H9 (cell line): ENCODE measurements around the gene LPO. TPM values are rescaled to one million over a fixed set of nuclear protein-coding genes. Genes with fewer than 3 reads are reported as not detected.

Experiments
- DNase-seq: peaks from one replicate; pipeline ENCODE4 v3.0.0-alpha.2; 2017
- H2AFZ ChIP-seq: one replicate; pipeline ENCODE4 v1.6.1; 2013; ENCODE audit warnings: mild to moderate bottlenecking, low read length, control low read depth, moderate library complexity
- H2AK5ac ChIP-seq: 2 replicates; pipeline ENCODE4 v1.6.1; 2013; ENCODE audit warnings: low read length, control low read depth, mixed read lengths; ENCODE audit not compliant: insufficient read length
- H2BK120ac ChIP-seq: one replicate; pipeline ENCODE4 v1.6.1; 2013; ENCODE audit warnings: low read depth, mild to moderate bottlenecking, low read length, control low read depth, inconsistent platforms; ENCODE audit not compliant: poor library complexity, severe bottlenecking
- H2BK12ac ChIP-seq: 2 replicates; pipeline ENCODE4 v1.6.1; 2013; ENCODE audit warnings: low read length, control low read depth, mixed read lengths, low read depth; ENCODE audit not compliant: insufficient read length
- H2BK15ac ChIP-seq: 2 replicates; pipeline ENCODE4 v1.6.1; 2013; ENCODE audit warnings: low read depth, low read length, control low read depth
- H2BK20ac ChIP-seq: one replicate; pipeline ENCODE4 v1.6.1; 2013; ENCODE audit warnings: low read depth, mild to moderate bottlenecking, low read length, control low read depth, inconsistent platforms; ENCODE audit not compliant: poor library complexity, severe bottlenecking
- H2BK5ac ChIP-seq: 2 replicates; pipeline ENCODE4 v1.6.1; 2013; ENCODE audit warnings: low read length, control low read depth, mixed read lengths; ENCODE audit not compliant: insufficient read length
- H3K14ac ChIP-seq: 2 replicates; pipeline ENCODE4 v1.6.1; 2013; ENCODE audit warnings: low read length, control low read depth; ENCODE audit not compliant: insufficient read depth
- H3K18ac ChIP-seq: 2 replicates; pipeline ENCODE4 v1.6.1; 2013; ENCODE audit warnings: low read depth, mild to moderate bottlenecking, mixed read lengths, low read length, control low read depth; ENCODE audit not compliant: insufficient read length
- H3K23ac ChIP-seq: 2 replicates; pipeline ENCODE4 v1.6.1; 2013; ENCODE audit warnings: low read length, control low read depth, mixed read lengths, low read depth; ENCODE audit not compliant: insufficient read length
- H3K23me2 ChIP-seq: 2 replicates; pipeline ENCODE4 v1.6.1; 2013; ENCODE audit warnings: low read depth, mild to moderate bottlenecking, mixed read lengths, low read length, control low read depth; ENCODE audit not compliant: insufficient read length, poor library complexity, severe bottlenecking
- H3K27ac ChIP-seq: 2 replicates; pipeline ENCODE4 v1.5.1; 2013; ENCODE audit warnings: low read length, control low read depth, mixed read lengths, low read depth; ENCODE audit not compliant: insufficient read length
- H3K27me3 ChIP-seq: 2 replicates; pipeline ENCODE4 v1.6.1; 2013; ENCODE audit warnings: low read length, control low read depth, inconsistent platforms; ENCODE audit not compliant: insufficient read depth
- H3K4ac ChIP-seq: 2 replicates; pipeline ENCODE4 v1.6.1; 2013; ENCODE audit warnings: low read depth, mild to moderate bottlenecking, control low read depth, inconsistent platforms, low read length, moderate library complexity
- H3K4me1 ChIP-seq: 2 replicates; pipeline ENCODE4 v1.6.1; 2013; ENCODE audit warnings: low read length, control low read depth, inconsistent platforms; ENCODE audit not compliant: insufficient read depth
- H3K4me2 ChIP-seq: 2 replicates; pipeline ENCODE4 v1.6.1; 2013; ENCODE audit warnings: low read length, control low read depth, mixed read lengths; ENCODE audit not compliant: insufficient read length, insufficient read depth
- H3K56ac ChIP-seq: 2 replicates; pipeline ENCODE4 v1.6.1; 2013; ENCODE audit warnings: low read depth, mild to moderate bottlenecking, mixed read lengths, low read length, control low read depth; ENCODE audit not compliant: insufficient read length
- H3K79me1 ChIP-seq: 2 replicates; pipeline ENCODE4 v1.6.1; 2013; ENCODE audit warnings: low read depth, mild to moderate bottlenecking, moderate library complexity, low read length, control low read depth, inconsistent platforms; ENCODE audit not compliant: insufficient read depth, poor library complexity, severe bottlenecking
- H3K79me2 ChIP-seq: 2 replicates; pipeline ENCODE4 v1.6.1; 2013; ENCODE audit warnings: low read length, control low read depth, inconsistent platforms; ENCODE audit not compliant: insufficient read depth
- H3K9ac ChIP-seq: 2 replicates; pipeline ENCODE4 v1.6.1; 2013; ENCODE audit warnings: low read length, control low read depth, mixed read lengths; ENCODE audit not compliant: insufficient read length; ENCODE audit errors: extremely low read depth
- H3K9me3 ChIP-seq: one replicate; pipeline ENCODE4 v1.6.1; 2013; ENCODE audit warnings: low read depth, low read length, inconsistent platforms; ENCODE audit not compliant: control insufficient read depth
- H3T11ph ChIP-seq: one replicate; pipeline ENCODE4 v1.6.1; 2013; ENCODE audit warnings: mild to moderate bottlenecking, low read length, control low read depth, inconsistent platforms
- H4K20me1 ChIP-seq: one replicate; pipeline ENCODE4 v1.6.1; 2013; ENCODE audit not compliant: control insufficient read depth, insufficient read length, insufficient read depth
- H4K5ac ChIP-seq: 2 replicates; pipeline ENCODE4 v1.6.1; 2013; ENCODE audit warnings: low read depth, mild to moderate bottlenecking, mixed read lengths, low read length, control low read depth; ENCODE audit not compliant: insufficient read length
- H4K8ac ChIP-seq: replicated peaks from 2 replicates; pipeline ENCODE4 v1.6.1; 2013; ENCODE audit warnings: low read length, control low read depth, mixed read lengths, low read depth; ENCODE audit not compliant: insufficient read length
- H4K91ac ChIP-seq: 2 replicates; pipeline ENCODE4 v1.6.1; 2013; ENCODE audit warnings: low read depth, mild to moderate bottlenecking, moderate library complexity, mixed read lengths, low read length, control low read depth; ENCODE audit not compliant: insufficient read length
- H3K27ac Mint-ChIP-seq, 3 experiments: 2 replicates in 2 of 3; 3 replicates in 1 of 3; pipeline ENCODE4 v1.8.0; 2020 to 2021; ENCODE audit warnings: mixed read lengths in 3 of 3, mild to moderate bottlenecking in 1 of 3, moderate library complexity in 1 of 3
- H3K27me3 Mint-ChIP-seq: 2 replicates; pipeline ENCODE4 v1.8.0; 2021; ENCODE audit warnings: low read depth, mild to moderate bottlenecking, moderate library complexity, mixed read lengths
- H3K36me3 Mint-ChIP-seq, 3 experiments: 2 replicates in 2 of 3; 3 replicates in 1 of 3; pipeline ENCODE4 v1.8.0; 2020 to 2021; ENCODE audit warnings: low read depth in 3 of 3, mixed read lengths in 3 of 3; ENCODE audit not compliant: insufficient read depth in 1 of 3
- H3K4me1 Mint-ChIP-seq, 2 experiments: 2 replicates each; pipeline ENCODE4 v1.8.0; 2020; ENCODE audit warnings: mixed read lengths in 2 of 2
- H3K4me3 Mint-ChIP-seq, 2 experiments: 2 replicates in 1 of 2; 3 replicates in 1 of 2; pipeline ENCODE4 v1.8.0; 2020 to 2021; ENCODE audit warnings: mild to moderate bottlenecking in 2 of 2, mixed read lengths in 2 of 2, moderate library complexity in 1 of 2
- H3K9me3 Mint-ChIP-seq, 2 experiments: 2 replicates in 1 of 2; 3 replicates in 1 of 2; pipeline ENCODE4 v1.8.0; 2020; ENCODE audit warnings: mild to moderate bottlenecking in 2 of 2, mixed read lengths in 2 of 2, moderate library complexity in 1 of 2
- CTCF ChIP-seq: fragments of 200-600 bp; sonication (generic); conservative IDR thresholded peaks from 3 replicates; pipeline ENCODE4 v1.8.0; 2021; ENCODE audit warnings: antibody characterized with exemption, mild to moderate bottlenecking
- WGBS: extraction: QIAGEN DNeasy Blood & Tissue Kit; methylation state at CpG from one replicate; pipeline ENCODE4 v1.1.7; 2013; ENCODE audit warnings: missing lambda C conversion rate, low lambda C conversion rate, mixed read lengths; ENCODE audit not compliant: insufficient read length; ENCODE audit errors: extremely low coverage; 5-methylcytosine and 5-hydroxymethylcytosine counted together
- total RNA-seq: library from RNA; stranded (reverse); gene quantifications from 2 replicates; pipeline ENCODE4 v1.2.1, GENCODE V29; 2021

The LPO gene
- total RNA-seq, 1 experiment from 2014 or later = 0.17 TPM

DNA sequence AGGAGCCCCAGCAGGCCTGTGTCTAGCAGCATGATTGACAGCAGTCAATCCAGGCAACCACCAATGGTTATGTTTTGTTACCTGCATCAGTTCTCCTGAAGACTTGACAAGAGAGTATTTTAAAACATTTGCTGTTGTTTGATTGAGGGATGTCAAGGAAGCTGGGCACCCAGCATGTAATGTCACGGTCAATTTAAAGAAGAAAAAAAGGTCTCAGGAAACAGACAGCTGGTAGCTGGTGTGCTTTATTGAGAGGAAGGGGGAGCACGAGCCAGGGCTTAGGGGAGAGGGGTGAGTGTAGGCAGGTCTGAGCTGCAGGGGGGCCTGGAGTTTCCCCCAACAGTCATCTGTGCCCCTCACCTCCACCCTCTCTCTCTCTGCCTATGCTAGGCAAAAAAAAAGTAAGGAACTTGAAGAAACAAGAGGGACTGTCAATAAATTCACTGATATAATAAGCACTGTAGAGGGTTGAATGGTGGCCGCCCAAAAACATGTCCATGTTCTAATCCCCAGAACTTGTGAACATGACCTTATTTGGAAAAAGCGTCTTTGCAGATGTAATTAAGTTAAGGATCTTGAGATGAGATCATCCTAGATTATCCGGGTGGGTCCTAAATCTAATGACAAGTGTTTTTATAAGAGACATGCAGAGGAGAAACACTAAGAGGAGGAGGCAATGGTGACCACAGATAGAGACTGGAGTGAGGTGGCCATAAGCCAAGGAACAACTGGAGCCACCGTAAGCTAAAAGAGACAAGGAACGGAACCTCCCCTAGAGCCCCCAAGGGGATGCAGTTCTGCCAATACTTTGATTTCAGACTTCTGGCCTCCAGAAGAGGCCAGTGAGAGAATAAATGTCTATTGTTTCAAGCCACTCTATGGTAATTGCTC, 75.7 kb downstream of the LPO start:
- no peaks in the 10 kb centered on the region for H3K79me1 ChIP-seq
- no peak overlapping the region for H3K27ac ChIP-seq

More for the DNA sequence above, 75.7 kb downstream of the LPO start:
- Mint-ChIP-seq H3K9me3 (no peaks in the 10 kb centered on the region), H3K4me3 (no peak overlapping the region; a peak in 1 of 5 replicates), H3K4me1 (peaks cover 3 to 14% of the 10 kb centered on the region in 2 experiments; a peak in 3 of 4 replicates), H3K27me3 (peaks cover 2% of the 10 kb centered on the region; the same call in 1 of the 2 replicates), H3K27ac (peak overlapping the region in 2 of 3 experiments; percentile 19 to 20; a peak in 2 of 7 replicates), H3K36me3 (no peaks in the 10 kb centered on the region)
- Histone ChIP-seq H4K5ac (no peak overlapping the region), H2BK20ac (no peak overlapping the region), H3K4me1 (no peaks in the 10 kb centered on the region), H3K9ac (no peak overlapping the region), H2BK5ac (no peak overlapping the region), H2BK15ac (no peak overlapping the region), H3K27me3 (no peaks in the 10 kb centered on the region), H2AK5ac (no peak overlapping the region), H4K91ac (no peak overlapping the region), H4K20me1 (no peaks in the 10 kb centered on the region), H3K79me2 (no peaks in the 10 kb centered on the region), H3K56ac (no peak overlapping the region), H3K14ac (no peak overlapping the region), H4K8ac (no peak overlapping the region), H3K18ac (no peak overlapping the region), H3K23ac (no peak overlapping the region), H3K4ac (no peak overlapping the region), H3K4me2 (no peak overlapping the region), H2BK12ac (no peak overlapping the region), H3K9me3 (no peaks in the 10 kb centered on the region), H3K23me2 (no peaks in the 10 kb centered on the region), H2BK120ac (no peak overlapping the region), H3T11ph (no peak overlapping the region), H2AFZ (no peak overlapping the region)
- TF ChIP-seq CTCF = no peak
- DNase-seq = no peak
- whole genome bisulfite sequencing = no CpG with 5 or more reads among the region's 7 CpGs
